Measurements from ENCODE around the gene ZPBP2.
"Not testable (repeated sequence)": the region's sequence is repeated elsewhere in the genome, so short reads cannot be mapped to it uniquely, and the experiment has no call there.

GRCh38 chr17:39855911-39856649 lies 11.9 kb upstream of the ZPBP2 start:
- not testable (repeated sequence) for TF ChIP-seq TOX (CRISPR knock-in tag; IDR thresholded peaks at IDR 0.05; ENCODE audit: borderline replicate concordance); CREB5 (CRISPR knock-in tag; IDR thresholded peaks at IDR 0.05; ENCODE audit: low read depth); ZNF70 (CRISPR knock-in tag; IDR thresholded peaks at IDR 0.05)

Data from SK-N-SH treated with all-trans-retinoic acid at 6 μM for 48 hours (cell line).